Mesendoderm (in vitro differentiated cells): ENCODE measurements around the gene MAP3K12.
"Not testable (repeated sequence)": the region's sequence is repeated elsewhere in the genome, so short reads cannot be mapped to it uniquely, and the experiment has no call there.

Experiments used
- DNase-seq: peaks from one replicate; pipeline ENCODE4 v3.0.0; 2013
- H2AK5ac ChIP-seq: 2 replicates; pipeline ENCODE4 v1.6.1; 2013; ENCODE audit warnings: low read length, inconsistent platforms
- H2BK120ac ChIP-seq: 2 replicates; pipeline ENCODE4 v1.6.1; 2013; ENCODE audit warnings: low read depth, mild to moderate bottlenecking, low read length, moderate library complexity, mixed read lengths
- H2BK15ac ChIP-seq: replicated peaks from 2 replicates; pipeline ENCODE4 v1.6.1; 2013; ENCODE audit warnings: low read depth, mild to moderate bottlenecking, moderate library complexity
- H2BK5ac ChIP-seq: 2 replicates; pipeline ENCODE4 v1.6.1; 2013; ENCODE audit warnings: low read length, inconsistent platforms
- H3K18ac ChIP-seq: 2 replicates; pipeline ENCODE4 v1.6.1; 2013; ENCODE audit warnings: mild to moderate bottlenecking, low read length, mixed read lengths
- H3K23ac ChIP-seq: one replicate; pipeline ENCODE4 v1.6.1; 2013; ENCODE audit warnings: low read length
- H3K27ac ChIP-seq: 2 replicates; pipeline ENCODE4 v1.5.1; 2013; ENCODE audit warnings: low read depth, mild to moderate bottlenecking, inconsistent platforms, low read length, moderate library complexity
- H3K27me3 ChIP-seq: 2 replicates; pipeline ENCODE4 v1.6.1; 2013; ENCODE audit warnings: low read length, control low read depth, mild to moderate bottlenecking, inconsistent platforms; ENCODE audit not compliant: insufficient read depth, poor library complexity
- H3K36me3 ChIP-seq: 2 replicates; pipeline ENCODE4 v1.6.1; 2013; ENCODE audit warnings: low read length, inconsistent platforms; ENCODE audit not compliant: control insufficient read depth, insufficient read depth
- H3K4ac ChIP-seq: one replicate; pipeline ENCODE4 v1.6.1; 2013; ENCODE audit warnings: low read depth, mild to moderate bottlenecking, low read length, moderate library complexity
- H3K4me1 ChIP-seq: 2 replicates; pipeline ENCODE4 v1.6.1; 2013; ENCODE audit warnings: low read depth, low read length, inconsistent platforms; ENCODE audit not compliant: control insufficient read depth
- H3K4me2 ChIP-seq: 2 replicates; pipeline ENCODE4 v1.6.1; 2013; ENCODE audit warnings: low read length
- H3K4me3 ChIP-seq: 2 replicates; pipeline ENCODE4 v1.5.1; 2013; ENCODE audit warnings: mild to moderate bottlenecking, low read length
- H3K56ac ChIP-seq: one replicate; pipeline ENCODE4 v1.6.1; 2013; ENCODE audit warnings: low read length
- H3K79me1 ChIP-seq: 2 replicates; pipeline ENCODE4 v1.6.1; 2013; ENCODE audit warnings: low read length, inconsistent platforms
- H3K79me2 ChIP-seq: 2 replicates; pipeline ENCODE4 v1.6.1; 2013; ENCODE audit warnings: mild to moderate bottlenecking, low read length; ENCODE audit not compliant: control insufficient read depth, insufficient read depth
- H3K9ac ChIP-seq: 2 replicates; pipeline ENCODE4 v1.6.1; 2013; ENCODE audit warnings: low read length, inconsistent platforms
- H4K5ac ChIP-seq: one replicate; pipeline ENCODE4 v1.6.1; 2013; ENCODE audit warnings: low read length
- H4K8ac ChIP-seq: one replicate; pipeline ENCODE4 v1.6.1; 2013; ENCODE audit warnings: low read depth, mild to moderate bottlenecking, control low read depth, low read length, moderate library complexity
- WGBS: extraction: QIAGEN DNeasy Blood & Tissue Kit; methylation state at CpG from one replicate; pipeline ENCODE4 v1.1.7; 2013; ENCODE audit warnings: low lambda C conversion rate, missing lambda C conversion rate; ENCODE audit not compliant: insufficient coverage; ENCODE audit errors: extremely low coverage; 5-methylcytosine and 5-hydroxymethylcytosine counted together

The MAP3K12 gene

GRCh38 chr12:53481458-53481857, 17.8 kb downstream of the MAP3K12 start:
- not testable (repeated sequence) for H3K9ac ChIP-seq, H2AK5ac ChIP-seq, H3K79me2 ChIP-seq, H4K5ac ChIP-seq, H3K4ac ChIP-seq, H2BK15ac ChIP-seq, DNase-seq, H3K56ac ChIP-seq, H4K8ac ChIP-seq, H3K79me1 ChIP-seq, H3K18ac ChIP-seq, H3K4me1 ChIP-seq, H3K27me3 ChIP-seq, H3K27ac ChIP-seq, H3K4me2 ChIP-seq, H3K4me3 ChIP-seq, H3K23ac ChIP-seq, H2BK120ac ChIP-seq, H2BK5ac ChIP-seq
- H3K36me3 ChIP-seq: peaks cover 16% of the 10 kb centered on the region
- no CpG with 5 or more reads among the region's 6 CpGs for WGBS

GRCh38 chr12:53480491-53481442, 18.5 kb downstream of the MAP3K12 start:
- H3K27ac ChIP-seq: no peak overlapping the region
- no peaks in the 10 kb centered on the region for H3K27me3 ChIP-seq
- no peak overlapping the region for H2AK5ac ChIP-seq
- H2BK5ac ChIP-seq: no peak overlapping the region
- H4K5ac ChIP-seq: no peak overlapping the region
- no peak overlapping the region for H3K9ac ChIP-seq
- WGBS: no CpG with 5 or more reads among the region's 12 CpGs
- H4K8ac ChIP-seq: no peak overlapping the region
- no peaks in the 10 kb centered on the region for H3K79me2 ChIP-seq
- no peak overlapping the region for H3K23ac ChIP-seq
- H3K18ac ChIP-seq: no peak overlapping the region
- H3K56ac ChIP-seq: no peak overlapping the region
- H3K4me2 ChIP-seq: no peak overlapping the region
- H3K4ac ChIP-seq: no peak overlapping the region
- H3K4me3 ChIP-seq: no peak overlapping the region
- no peak for DNase-seq
- H3K36me3 ChIP-seq: peaks cover 17% of the 10 kb centered on the region
- no peaks in the 10 kb centered on the region for H3K4me1 ChIP-seq
- H2BK120ac ChIP-seq: no peak overlapping the region
- no peak overlapping the region for H2BK15ac ChIP-seq
- H3K79me1 ChIP-seq: peaks cover 7% of the 10 kb centered on the region

GRCh38 chr12:53479331-53479730, 19.9 kb downstream of the MAP3K12 start:
- H3K4ac ChIP-seq: no peak overlapping the region
- no peaks in the 10 kb centered on the region for H3K27me3 ChIP-seq
- H2BK120ac ChIP-seq: no peak overlapping the region
- H4K8ac ChIP-seq: no peak overlapping the region
- no peak overlapping the region for H2AK5ac ChIP-seq
- no peak overlapping the region for H4K5ac ChIP-seq
- no CpG with 5 or more reads among the region's 5 CpGs for WGBS
- H3K18ac ChIP-seq: no peak overlapping the region
- peaks cover 22% of the 10 kb centered on the region for H3K36me3 ChIP-seq
- H2BK5ac ChIP-seq: no peak overlapping the region
- H3K79me1 ChIP-seq: peaks cover 13% of the 10 kb centered on the region
- H2BK15ac ChIP-seq: no peak overlapping the region
- no peaks in the 10 kb centered on the region for H3K4me1 ChIP-seq
- H3K23ac ChIP-seq: no peak overlapping the region
- H3K27ac ChIP-seq: no peak overlapping the region
- H3K4me2 ChIP-seq: no peak overlapping the region
- DNase-seq: no peak
- H3K4me3 ChIP-seq: no peak overlapping the region
- no peaks in the 10 kb centered on the region for H3K79me2 ChIP-seq
- H3K9ac ChIP-seq: no peak overlapping the region
- no peak overlapping the region for H3K56ac ChIP-seq

- peaks cover 23% of the 10 kb centered on the region for H3K36me3 ChIP-seq
Measured at GRCh38 chr12:53478865-53479264, 20.4 kb downstream of the MAP3K12 start.

GRCh38 chr12:53476769-53477209, 22.5 kb downstream of the MAP3K12 start:
- H2BK5ac ChIP-seq: no peak overlapping the region
- no peak overlapping the region for H3K9ac ChIP-seq
- no peak overlapping the region for H3K4ac ChIP-seq
- no peaks in the 10 kb centered on the region for H3K4me1 ChIP-seq
- DNase-seq: peak; percentile 85
- peaks cover 9% of the 10 kb centered on the region for H3K79me2 ChIP-seq
- no peak overlapping the region for H3K27ac ChIP-seq
- H2BK15ac ChIP-seq: no peak overlapping the region
- no peak overlapping the region for H3K18ac ChIP-seq
- no CpG with 5 or more reads among the region's 2 CpGs for WGBS
- H2AK5ac ChIP-seq: no peak overlapping the region
- H3K4me3 ChIP-seq: no peak overlapping the region
- H3K56ac ChIP-seq: no peak overlapping the region
- H2BK120ac ChIP-seq: no peak overlapping the region
- no peaks in the 10 kb centered on the region for H3K27me3 ChIP-seq
- H3K23ac ChIP-seq: no peak overlapping the region
- peaks cover 28% of the 10 kb centered on the region for H3K36me3 ChIP-seq
- H4K5ac ChIP-seq: no peak overlapping the region
- peaks cover 17% of the 10 kb centered on the region for H3K79me1 ChIP-seq
- no peak overlapping the region for H4K8ac ChIP-seq
- no peak overlapping the region for H3K4me2 ChIP-seq

More at GRCh38 chr12:53478865-53479264, 20.4 kb downstream of the MAP3K12 start:
- no peaks in the 10 kb centered on the region for H3K4me1 ChIP-seq
- H3K56ac ChIP-seq: no peak overlapping the region
- no peak overlapping the region for H3K4ac ChIP-seq
- H2BK120ac ChIP-seq: no peak overlapping the region
- H3K9ac ChIP-seq: no peak overlapping the region
- no peak overlapping the region for H2AK5ac ChIP-seq
- H4K8ac ChIP-seq: no peak overlapping the region
- no peak overlapping the region for H3K23ac ChIP-seq
- no peak overlapping the region for H3K27ac ChIP-seq
- H2BK15ac ChIP-seq: no peak overlapping the region
- no peak for DNase-seq
- peaks cover 3% of the 10 kb centered on the region for H3K79me2 ChIP-seq
- no peak overlapping the region for H3K18ac ChIP-seq
- H2BK5ac ChIP-seq: no peak overlapping the region
- H3K27me3 ChIP-seq: no peaks in the 10 kb centered on the region
- H3K4me2 ChIP-seq: no peak overlapping the region
- H3K79me1 ChIP-seq: peaks cover 13% of the 10 kb centered on the region
- no peak overlapping the region for H4K5ac ChIP-seq
- 100% methylated on average over 1 of the region's 1 CpG for WGBS
- no peak overlapping the region for H3K4me3 ChIP-seq
